OCI-LY3 (cell line): ENCODE measurements around the gene SCUBE2.

Experiments
- CTCF ChIP-seq: fragments of 200-600, 300-600 bp; sonication (generic); IDR thresholded peaks from 2 replicates; pipeline ENCODE4 v1.5.1; 2014; ENCODE audit warnings: antibody characterized with exemption, low read length, low read depth
- EZH2phosphoT487 ChIP-seq: fragments of 200-600 bp; shearing (Covaris generic); IDR thresholded peaks from 2 replicates; pipeline ENCODE4 v1.6.1; 2018; ENCODE audit warnings: antibody characterized with exemption, mixed run types, low read depth

GRCh38 chr11:8983552-8983951 lies 107.8 kb downstream of the SCUBE2 start:
- TF ChIP-seq CTCF (no peak), EZH2phosphoT487 (no peak)
